GM12801 (cell line): ENCODE data around the gene C11orf58.

Source experiments
- CTCF ChIP-seq: IDR thresholded peaks from one replicate; pipeline ENCODE4 v1.5.1; 2011; ENCODE audit warnings: control low read depth; ENCODE audit not compliant: insufficient read length; ENCODE audit errors: extremely low read depth

Gene C11orf58

GRCh38 chr11:16793009-16793408 is 54.6 kb downstream of the C11orf58 start:
- no peak for TF ChIP-seq CTCF

- no peak for TF ChIP-seq CTCF
Measured at GRCh38 chr11:16793511-16793910, 55.1 kb downstream of the C11orf58 start.

GRCh38 chr11:16794047-16794818 is 55.8 kb downstream of the C11orf58 start:
- TF ChIP-seq CTCF: no peak

DNA sequence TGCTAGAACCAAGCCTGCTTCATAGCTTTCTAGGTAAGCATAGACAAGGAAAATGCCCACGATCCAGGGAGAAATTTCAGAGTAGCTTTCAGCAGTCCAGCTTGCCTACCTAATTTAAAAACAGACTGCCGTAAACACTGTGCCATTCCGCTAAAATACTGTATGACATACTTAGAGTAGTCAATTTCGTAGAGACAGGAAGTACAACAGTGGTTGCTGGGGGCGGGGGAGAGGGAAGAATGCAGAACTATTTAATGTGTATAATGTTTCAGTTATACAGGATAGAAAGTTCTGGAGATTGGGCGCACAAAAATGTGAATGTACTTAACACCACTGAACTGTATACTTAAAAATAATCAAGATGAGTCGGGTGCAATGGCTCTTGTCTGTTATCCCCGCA is 56.7 kb downstream of the C11orf58 start:
- no peak for TF ChIP-seq CTCF

- TF ChIP-seq CTCF: no peak
Measured at GRCh38 chr11:16796311-16796710, 57.9 kb downstream of the C11orf58 start.

DNA sequence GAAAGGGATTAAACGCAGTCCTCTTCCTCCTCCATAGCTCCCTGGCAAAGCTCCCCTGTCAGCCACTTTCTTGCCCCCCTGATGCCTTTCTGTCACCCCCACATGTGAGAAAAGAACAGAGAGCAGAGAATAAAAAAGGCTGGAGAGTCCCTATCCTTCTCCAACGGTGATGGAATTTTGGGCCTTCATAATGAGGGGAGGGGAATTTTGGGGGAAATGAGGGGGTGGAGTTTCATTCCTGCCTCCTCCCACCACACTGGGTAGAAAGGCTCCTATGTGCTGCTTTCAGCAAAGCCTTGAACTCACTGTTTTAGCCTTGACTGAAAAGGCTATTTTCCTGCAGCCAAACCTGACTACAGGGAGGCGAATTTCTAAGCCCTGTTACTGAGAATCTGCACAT is 59.3 kb downstream of the C11orf58 start:
- no peak for TF ChIP-seq CTCF

- TF ChIP-seq CTCF: no peak
Measured at GRCh38 chr11:16799221-16799620, 60.8 kb downstream of the C11orf58 start.
